ENCODE results near the gene PLA2G12B.

- TF ChIP-seq, protein P1, sequence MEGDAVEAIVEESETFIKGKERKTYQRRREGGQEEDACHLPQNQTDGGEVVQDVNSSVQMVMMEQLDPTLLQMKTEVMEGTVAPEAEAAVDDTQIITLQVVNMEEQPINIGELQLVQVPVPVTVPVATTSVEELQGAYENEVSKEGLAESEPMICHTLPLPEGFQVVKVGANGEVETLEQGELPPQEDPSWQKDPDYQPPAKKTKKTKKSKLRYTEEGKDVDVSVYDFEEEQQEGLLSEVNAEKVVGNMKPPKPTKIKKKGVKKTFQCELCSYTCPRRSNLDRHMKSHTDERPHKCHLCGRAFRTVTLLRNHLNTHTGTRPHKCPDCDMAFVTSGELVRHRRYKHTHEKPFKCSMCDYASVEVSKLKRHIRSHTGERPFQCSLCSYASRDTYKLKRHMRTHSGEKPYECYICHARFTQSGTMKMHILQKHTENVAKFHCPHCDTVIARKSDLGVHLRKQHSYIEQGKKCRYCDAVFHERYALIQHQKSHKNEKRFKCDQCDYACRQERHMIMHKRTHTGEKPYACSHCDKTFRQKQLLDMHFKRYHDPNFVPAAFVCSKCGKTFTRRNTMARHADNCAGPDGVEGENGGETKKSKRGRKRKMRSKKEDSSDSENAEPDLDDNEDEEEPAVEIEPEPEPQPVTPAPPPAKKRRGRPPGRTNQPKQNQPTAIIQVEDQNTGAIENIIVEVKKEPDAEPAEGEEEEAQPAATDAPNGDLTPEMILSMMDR (IDR thresholded peaks at IDR 0.05) = no peak
- no peak for TF ChIP-seq POLR2A (IDR thresholded peaks at IDR 0.05)
Observed at GRCh38 chr10:72924351-72924750, 30.3 kb downstream of the PLA2G12B start.
